H1 (cell line): ENCODE results near the gene EPS8. TPM values are rescaled to one million over a fixed set of nuclear protein-coding genes. Genes with fewer than 3 reads are reported as not detected.

ENCODE experiments used
- CTCF ChIA-PET: fragments of 300-600 bp; sonication (Branson Sonifier 250); formaldehyde crosslinking; loops from one replicate; lab custom pipeline; 2021; ENCODE audit not compliant: partially characterized antibody; lab: Charles Lee
- POLR2A ChIA-PET: fragments of 300-600 bp; sonication (Branson Sonifier 250); formaldehyde crosslinking; loops from one replicate; lab custom pipeline; 2021; ENCODE audit warnings: inconsistent platforms; ENCODE audit not compliant: partially characterized antibody; lab: Charles Lee
- DNase-seq, 2 experiments: peaks; one replicate each; pipeline versions ENCODE4 v3.0.0 to v3.0.0-alpha.2; 2010 to 2022; ENCODE audit warnings: low spot score in 2 of 2, low read depth in 1 of 2, mixed read lengths in 1 of 2
- FAIRE-seq: peaks from 2 replicates; lab custom pipeline; 2011; peaks lifted over from hg19 to GRCh38; lab: Jason Lieb, UNC
- H2AFZ ChIP-seq: 2 replicates; pipeline ENCODE4 v1.8.1; 2012; ENCODE audit warnings: low read length, inconsistent platforms
- H2AK5ac ChIP-seq: 2 replicates; pipeline ENCODE4 v1.6.1; 2013; ENCODE audit warnings: low read depth, low read length
- H2BK120ac ChIP-seq: replicated peaks from 2 replicates; pipeline ENCODE3; 2013; ENCODE audit warnings: low read depth, low read length, inconsistent platforms
- H2BK12ac ChIP-seq: 2 replicates; pipeline ENCODE4 v1.6.1; 2013; ENCODE audit warnings: low read depth, low read length
- H2BK15ac ChIP-seq: 2 replicates; pipeline ENCODE4 v1.6.1; 2013; ENCODE audit warnings: low read length
- H2BK20ac ChIP-seq: 2 replicates; pipeline ENCODE4 v1.6.1; 2013; ENCODE audit warnings: low read length
- H2BK5ac ChIP-seq: 2 replicates; pipeline ENCODE4 v1.6.1; 2013; ENCODE audit warnings: low read depth, low read length
- H3K14ac ChIP-seq: 2 replicates; pipeline ENCODE4 v1.6.1; 2013; ENCODE audit warnings: inconsistent platforms; ENCODE audit not compliant: insufficient read length
- H3K18ac ChIP-seq: 2 replicates; pipeline ENCODE4 v1.6.1; 2013; ENCODE audit warnings: low read length; ENCODE audit errors: extremely low read depth
- H3K23ac ChIP-seq: 2 replicates; pipeline ENCODE4 v1.6.1; 2013; ENCODE audit warnings: inconsistent platforms; ENCODE audit not compliant: insufficient read length
- H3K23me2 ChIP-seq: 2 replicates; pipeline ENCODE4 v1.6.1; 2013; ENCODE audit warnings: low read depth, low read length
- H3K27ac ChIP-seq: 2 replicates; pipeline ENCODE4 v1.6.1; 2011; ENCODE audit warnings: low read depth, low read length, inconsistent platforms
- H3K27me3 ChIP-seq, 4 experiments: replicated peaks in 1 of 4; 1 replicate in 1 of 4; 2 replicates in 3 of 4; pipeline versions ENCODE4 v1.6.1 to v1.8.1; 2011 to 2013; ENCODE audit warnings: low read length in 3 of 4, mild to moderate bottlenecking in 3 of 4, inconsistent platforms in 2 of 4, mixed read lengths in 2 of 4, moderate library complexity in 1 of 4; ENCODE audit not compliant: control insufficient read depth in 3 of 4, insufficient read depth in 3 of 4; ENCODE audit errors: extremely low read depth in 1 of 4
- H3K36me3 ChIP-seq, 4 experiments: 2 replicates each; pipeline versions ENCODE4 v1.6.1 to v1.8.1; 2011 to 2013; ENCODE audit warnings: mild to moderate bottlenecking in 4 of 4, low read length in 3 of 4, moderate library complexity in 2 of 4, control low read depth in 1 of 4, inconsistent platforms in 1 of 4; ENCODE audit not compliant: insufficient read depth in 4 of 4, control insufficient read depth in 2 of 4
- H3K4ac ChIP-seq: replicated peaks from 2 replicates; pipeline ENCODE3; 2013; ENCODE audit warnings: low read length, low read depth, mixed read lengths, inconsistent platforms; ENCODE audit not compliant: insufficient read length
- H3K4me1 ChIP-seq, 4 experiments: replicated peaks in 1 of 4; 1 replicate in 1 of 4; 2 replicates in 3 of 4; pipeline versions ENCODE4 v1.6.1 to v1.8.1; 2011 to 2013; ENCODE audit warnings: low read length in 3 of 4, inconsistent platforms in 2 of 4, mixed read lengths in 1 of 4; ENCODE audit not compliant: insufficient read depth in 4 of 4, control insufficient read depth in 3 of 4
- H3K4me2 ChIP-seq, 2 experiments: 2 replicates each; pipeline versions ENCODE4 v1.6.1 to v1.8.1; 2011 to 2013; ENCODE audit warnings: low read depth in 2 of 2, low read length in 2 of 2, control low read depth in 1 of 2, inconsistent platforms in 1 of 2, mild to moderate bottlenecking in 1 of 2; ENCODE audit not compliant: insufficient read depth in 1 of 2
- H3K4me3 ChIP-seq, 4 experiments: fragments of 200-600, 300-600 bp in 1 of 4; sonication (generic), shearing (Covaris generic), sonication (Bioruptor Twin) in 1 of 4; 2 replicates each; pipeline versions ENCODE4 v1.5.1 to v1.8.1; 2011 to 2016; ENCODE audit warnings: low read length in 4 of 4, low read depth in 3 of 4, control low read depth in 2 of 4, inconsistent platforms in 2 of 4, mild to moderate bottlenecking in 2 of 4, mixed read lengths in 1 of 4, moderate library complexity in 1 of 4; ENCODE audit not compliant: insufficient read depth in 2 of 4; ENCODE audit errors: extremely low read depth in 1 of 4
- H3K56ac ChIP-seq: replicated peaks from 2 replicates; pipeline ENCODE3; 2013; ENCODE audit warnings: low read depth, mild to moderate bottlenecking, mixed read lengths, low read length, inconsistent platforms; ENCODE audit not compliant: insufficient read length
- H3K79me1 ChIP-seq: 2 replicates; pipeline ENCODE4 v1.6.1; 2013; ENCODE audit warnings: low read depth, low read length, control low read depth
- H3K79me2 ChIP-seq, 2 experiments: 2 replicates each; pipeline versions ENCODE4 v1.6.1 to v1.8.1; 2012 to 2013; ENCODE audit warnings: low read length in 2 of 2, mild to moderate bottlenecking in 2 of 2, inconsistent platforms in 1 of 2; ENCODE audit not compliant: insufficient read depth in 2 of 2, control insufficient read depth in 1 of 2
- H3K9ac ChIP-seq, 4 experiments: replicated peaks in 1 of 4; 1 replicate in 1 of 4; 2 replicates in 3 of 4; pipeline versions ENCODE4 v1.6.1 to v1.8.1; 2011 to 2013; ENCODE audit warnings: low read depth in 3 of 4, low read length in 3 of 4, control low read depth in 2 of 4, mild to moderate bottlenecking in 2 of 4, moderate library complexity in 2 of 4, inconsistent platforms in 1 of 4; ENCODE audit errors: extremely low read depth in 1 of 4
- H3K9me3 ChIP-seq, 2 experiments: 2 replicates each; pipeline versions ENCODE4 v1.6.1 to v1.8.1; 2012 to 2013; ENCODE audit warnings: mild to moderate bottlenecking in 2 of 2, moderate library complexity in 2 of 2, control low read depth in 1 of 2, inconsistent platforms in 1 of 2, low read depth in 1 of 2, low read length in 1 of 2, mixed read lengths in 1 of 2; ENCODE audit not compliant: insufficient read depth in 2 of 2
- H4K20me1 ChIP-seq, 2 experiments: replicated peaks in 1 of 2; 2 replicates each; pipeline versions ENCODE3 to v1.8.1; 2011 to 2013; ENCODE audit warnings: inconsistent platforms in 2 of 2, low read length in 2 of 2, mild to moderate bottlenecking in 1 of 2; ENCODE audit not compliant: insufficient read depth in 2 of 2, control insufficient read depth in 1 of 2
- H4K5ac ChIP-seq: 2 replicates; pipeline ENCODE4 v1.6.1; 2013; ENCODE audit warnings: low read length, low read depth, mixed read lengths, inconsistent platforms; ENCODE audit not compliant: insufficient read length
- H4K8ac ChIP-seq: 2 replicates; pipeline ENCODE4 v1.8.0; 2013; ENCODE audit warnings: mild to moderate bottlenecking, moderate library complexity, low read length, inconsistent platforms; ENCODE audit not compliant: insufficient read depth; ENCODE audit errors: extremely low read depth
- H4K91ac ChIP-seq: replicated peaks from 2 replicates; pipeline ENCODE3; 2013; ENCODE audit warnings: low read length, mixed read lengths, inconsistent platforms; ENCODE audit not compliant: insufficient read length
- CHD1 ChIP-seq: IDR thresholded peaks from 2 replicates; pipeline ENCODE4 v1.6.1; 2012; ENCODE audit warnings: low read depth, low read length, improper control_type of control experiment
- RBBP5 ChIP-seq: IDR thresholded peaks from 2 replicates; pipeline ENCODE4 v1.7.1; 2012; ENCODE audit warnings: low read depth, mild to moderate bottlenecking, inconsistent platforms, low read length, moderate library complexity, borderline replicate concordance
- SP4 ChIP-seq: IDR thresholded peaks from 2 replicates; pipeline ENCODE4 v1.6.1; 2012; ENCODE audit warnings: low read length, inconsistent platforms
- YY1 ChIP-seq: IDR thresholded peaks from 2 replicates; pipeline ENCODE4 v1.6.1; 2011; ENCODE audit warnings: low read depth, mild to moderate bottlenecking, low read length
- WGBS, 2 experiments: shearing (Covaris generic) in 1 of 2; methylation state at CpG; one replicate each; pipeline versions ENCODE4 v1.1.6 to v1.1.7; 2013 to 2015; ENCODE audit warnings: low lambda C conversion rate in 2 of 2, mixed read lengths in 2 of 2, inconsistent platforms in 1 of 2, low coverage in 1 of 2, missing lambda C conversion rate in 1 of 2; ENCODE audit not compliant: insufficient replicate concordance in 2 of 2, insufficient coverage in 1 of 2, insufficient read length in 1 of 2; ENCODE audit errors: extremely low coverage in 1 of 2, missing lambda C conversion rate in 1 of 2; 5-methylcytosine and 5-hydroxymethylcytosine counted together
- polyA plus RNA-seq, 7 experiments: library from polyadenylated mRNA; depleted of rRNA in 3 of 7; stranded (reverse) in 5 of 7; unstranded in 2 of 7; fragments of >200 nt in 5 of 7; fragments of 200-250 nt in 2 of 7; gene quantifications; 1 replicate in 5 of 7; 2 replicates in 1 of 7; 4 replicates in 1 of 7; pipeline versions ENCODE4 v1.2.1 to v1.2.3, GENCODE V29; 2011 to 2013; ENCODE audit warnings: missing spikeins in 2 of 7, mixed read lengths in 2 of 7
- total RNA-seq: library from RNA; stranded (reverse); fragmentation: NEBNext Ultra II Directional; extraction: Animal tissue kit (Norgen Biotek cat#: 25700); gene quantifications from 2 replicates; pipeline ENCODE4 v1.2.1, GENCODE V29; 2021

The EPS8 gene
- total and polyA plus RNA-seq, 2 of the 8 experiments (the other 6 are each of a cell fraction or from before 2014, with no cell fraction given), result 3.0 to 4.6 TPM

DNA sequence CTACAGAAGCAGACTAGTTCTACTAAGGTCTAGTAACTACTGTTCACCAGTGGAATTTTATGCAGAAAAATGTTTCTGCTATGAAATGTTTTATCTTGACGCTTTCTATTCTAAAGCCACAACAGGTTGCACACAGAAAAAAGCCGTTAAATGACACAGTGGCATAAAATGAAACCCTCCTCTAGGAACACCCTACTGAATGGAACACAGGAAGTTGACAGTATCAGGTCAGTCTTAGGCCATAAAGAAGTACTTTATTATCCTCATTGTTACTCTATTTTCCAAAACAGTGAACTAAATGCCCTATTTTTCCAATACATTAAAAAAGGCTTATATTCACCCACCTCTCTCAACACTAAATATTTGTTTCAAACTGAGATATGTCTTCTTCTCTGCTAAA lies 21.9 kb downstream of the EPS8 start:
- Histone ChIP-seq H3K27me3 (no peaks in the 10 kb centered on the region), H3K14ac (no peak overlapping the region), H2BK12ac (no peak overlapping the region), H3K4me2 (no peak overlapping the region), H3K79me1 (no peaks in the 10 kb centered on the region), H4K5ac (no peak overlapping the region), H4K8ac (no peak overlapping the region), H3K56ac (no peak overlapping the region), H3K9ac (no peak overlapping the region), H3K23me2 (no peaks in the 10 kb centered on the region), H3K4me1 (peaks cover 0 to 8% (median 3%) of the 10 kb centered on the region in 4 experiments; a peak in 5 of 7 replicates), H3K18ac (no peak overlapping the region), H3K36me3 (no peaks in the 10 kb centered on the region), H3K9me3 (no peaks in the 10 kb centered on the region), H2AFZ (no peak overlapping the region), H2BK15ac (no peak overlapping the region), H2BK20ac (no peak overlapping the region), H3K27ac (no peak overlapping the region), H3K23ac (no peak overlapping the region), H4K20me1 (no peaks in the 10 kb centered on the region), H2BK5ac (no peak overlapping the region), H2BK120ac (no peak overlapping the region), H3K4me3 (no peak overlapping the region), H2AK5ac (no peak overlapping the region), H3K79me2 (no peaks in the 10 kb centered on the region), H3K4ac (no peak overlapping the region), H4K91ac (no peak overlapping the region)
- FAIRE-seq, result no peak
- DNase-seq, result no peak
- no peak for TF ChIP-seq YY1
- TF ChIP-seq CHD1, result no peak
- no peak for TF ChIP-seq SP4
- no peak for TF ChIP-seq RBBP5
- WGBS, 2 experiments, result 97% methylated on average over 2 of the region's 2 CpGs; no CpG with 5 or more reads in 1 of the 2 experiments
- POLR2A ChIA-PET, result no interaction called here
- CTCF ChIA-PET, result no interaction called here
